Measurements from ENCODE around the gene GREB1.

GREB1 gene

DNA sequence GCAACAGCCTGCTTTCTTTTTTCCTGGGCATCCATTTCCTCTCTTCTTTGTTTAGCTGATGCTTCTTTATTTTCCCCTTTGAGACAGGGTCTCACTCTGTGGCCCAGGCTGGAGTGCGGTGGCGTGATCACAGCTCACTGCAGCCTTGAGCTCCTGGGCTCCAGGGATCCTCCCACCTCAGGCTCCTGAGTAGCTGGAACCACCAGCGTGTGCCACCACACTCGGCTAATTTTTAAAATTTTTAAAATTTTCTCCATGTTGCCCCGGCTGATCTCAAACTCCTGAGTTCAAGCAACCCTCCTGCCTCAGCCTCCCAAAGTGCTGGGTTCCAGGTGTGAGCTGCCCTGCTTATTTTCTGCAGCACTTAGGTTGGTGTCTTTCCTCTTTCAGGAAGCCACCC, 77.4 kb downstream of the GREB1 start:
- DNase-seq (ENCODE audit: low read depth in 2 of 2) = no peak

DNA sequence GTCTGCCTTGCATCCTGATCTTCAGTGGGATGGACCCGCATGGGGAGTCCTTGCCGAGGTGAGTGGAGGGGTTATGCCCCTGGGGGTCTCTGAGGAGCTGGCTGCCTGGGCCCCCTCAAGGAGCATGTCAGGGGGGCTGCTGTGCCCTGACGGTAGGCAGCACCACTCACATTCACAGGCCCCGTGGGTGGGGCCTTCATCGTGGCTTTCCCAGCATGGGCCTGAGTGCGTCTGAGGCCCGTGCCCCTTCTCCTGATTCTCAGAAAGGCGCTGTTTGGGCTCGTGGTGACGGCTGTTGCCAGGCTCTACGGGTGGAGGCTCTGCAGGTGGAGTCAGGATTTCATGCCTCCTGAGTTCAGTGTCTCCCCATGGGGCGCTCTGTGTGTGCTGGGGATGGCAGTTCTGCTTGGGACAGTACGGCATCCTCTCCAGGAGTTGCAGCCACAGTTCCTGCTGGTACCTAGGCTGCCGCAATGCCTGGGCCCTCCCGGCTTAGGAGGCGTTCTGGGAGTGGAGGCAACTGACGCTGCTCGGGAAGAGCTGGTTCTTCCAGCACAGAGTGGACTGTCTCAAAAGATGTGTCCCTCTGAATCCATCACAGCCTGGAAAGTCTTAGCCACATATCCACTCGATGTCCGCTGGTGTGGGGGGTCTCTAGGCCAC, 78.8 kb downstream of the GREB1 start:
- DNase-seq (ENCODE audit: low read depth in 2 of 2) = no peak

DNA sequence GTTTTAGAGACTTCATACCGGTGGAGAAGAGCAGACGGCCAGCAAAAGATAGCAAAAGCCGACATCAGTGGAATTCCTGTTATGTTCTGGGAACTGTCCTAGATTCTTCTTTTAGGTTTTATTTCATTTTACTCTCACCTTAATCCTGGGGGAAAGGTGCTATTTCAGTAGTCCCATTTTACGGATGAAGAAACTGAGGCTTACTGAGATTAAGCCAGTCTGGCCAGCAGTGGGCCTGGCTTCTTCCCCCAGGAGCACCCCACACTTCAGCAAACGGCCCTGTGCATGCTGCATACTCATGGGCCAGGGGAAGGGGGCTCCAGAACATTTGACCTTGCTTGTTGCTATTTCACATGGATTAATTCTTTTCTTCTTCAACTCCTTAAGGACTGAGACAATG, 79.5 kb downstream of the GREB1 start:
- no peak for DNase-seq (ENCODE audit: low read depth in 2 of 2)

DNA sequence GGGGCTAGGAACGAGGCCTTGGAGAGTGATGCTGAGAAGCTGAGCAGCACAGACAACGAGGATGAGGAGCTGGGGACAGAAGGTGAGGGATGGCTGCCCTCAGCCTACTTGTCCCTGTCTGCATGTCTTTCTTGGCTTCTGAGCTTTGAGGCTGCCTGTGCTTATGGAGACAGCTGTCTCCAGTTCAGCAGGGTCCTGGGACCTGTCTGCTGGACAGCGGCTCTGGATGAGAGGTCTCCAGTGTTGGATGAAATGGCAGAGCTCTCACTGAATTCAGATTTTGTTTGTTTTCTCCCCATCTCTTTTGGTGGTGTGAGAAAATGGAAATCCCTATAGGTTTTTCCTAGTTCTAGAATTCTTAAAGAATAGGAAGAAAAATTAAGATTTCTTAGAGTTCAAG, 81.4 kb downstream of the GREB1 start:
- DNase-seq (ENCODE audit: low read depth in 2 of 2) = no peak

- no peak for DNase-seq (ENCODE audit: low read depth in 2 of 2)
Measured at GRCh38 chr2:11616097-11616687, 82.3 kb downstream of the GREB1 start.

- no peak for DNase-seq (ENCODE audit: low read depth in 2 of 2)
Measured at GRCh38 chr2:11616851-11617415, 83.1 kb downstream of the GREB1 start.

DNA sequence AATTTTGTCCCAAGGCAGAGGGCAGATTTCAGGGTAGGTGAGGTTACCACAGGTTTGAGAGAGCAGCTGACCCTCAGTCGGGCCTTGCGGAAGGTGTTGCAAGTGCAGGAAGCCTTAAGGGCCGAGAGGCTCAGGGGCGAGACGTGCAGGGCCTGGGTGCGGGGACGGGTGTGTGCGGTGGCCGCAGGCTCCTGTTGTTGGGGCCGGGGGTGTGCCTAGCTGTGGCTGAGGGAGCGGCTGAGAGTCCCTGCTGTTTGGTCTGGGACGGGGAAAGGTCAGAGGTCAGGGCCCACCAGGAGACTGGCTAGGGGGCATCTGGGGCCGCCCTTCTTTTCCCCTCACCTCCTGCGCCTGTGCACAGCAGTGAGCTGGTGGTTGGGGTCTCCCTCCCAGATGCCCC, 83.7 kb downstream of the GREB1 start:
- DNase-seq (ENCODE audit: low read depth in 2 of 2) = no peak

GRCh38 chr2:11617984-11618707, 84.3 kb downstream of the GREB1 start:
- no peak for DNase-seq (ENCODE audit: low read depth in 2 of 2)

- DNase-seq (ENCODE audit: low read depth in 2 of 2) = no peak
Measured at GRCh38 chr2:11618708-11619062, 84.8 kb downstream of the GREB1 start.

GRCh38 chr2:11621410-11621809, 87.6 kb downstream of the GREB1 start:
- DNase-seq (ENCODE audit: low read depth in 2 of 2) = no peak

DNA sequence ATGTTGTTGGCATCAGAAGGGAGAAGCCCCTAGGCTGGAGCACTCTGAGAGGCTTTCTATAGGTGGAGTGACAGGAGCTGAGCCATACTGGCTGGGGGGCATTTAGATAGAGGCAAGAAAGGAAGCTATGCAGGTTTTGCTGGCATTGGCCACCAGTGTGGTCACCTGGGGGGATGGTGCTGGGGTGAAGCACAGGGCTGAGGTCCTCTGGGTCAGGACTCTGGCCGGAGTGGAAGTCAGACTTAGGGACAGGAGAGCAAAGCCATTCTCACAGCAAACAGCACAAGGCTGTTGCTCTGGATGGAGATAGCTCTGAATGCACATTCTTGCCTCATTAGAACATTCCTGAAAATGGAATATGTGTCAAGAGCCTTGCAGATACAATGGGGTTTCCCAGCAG, 88.8 kb downstream of the GREB1 start:
- no peak for DNase-seq (ENCODE audit: low read depth in 2 of 2)

DNA sequence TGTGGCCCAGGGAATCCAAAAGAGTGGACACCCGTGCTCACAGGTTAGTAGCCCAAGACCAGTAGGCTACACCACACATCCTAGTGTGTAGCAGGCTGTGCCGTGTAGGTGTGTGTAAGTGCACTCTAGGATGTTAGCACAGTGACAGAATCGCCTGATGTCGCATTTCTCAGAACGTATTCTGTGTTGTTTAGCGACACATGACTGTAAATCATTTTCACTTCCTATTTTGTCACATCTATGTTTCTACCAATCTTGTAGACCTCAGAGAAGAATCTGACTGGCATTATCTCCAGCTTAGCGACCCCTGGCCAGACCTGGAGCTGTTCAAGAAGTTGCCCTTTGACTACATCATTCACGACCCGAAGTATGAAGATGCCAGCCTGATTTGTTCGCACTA, 91.0 kb downstream of the GREB1 start:
- DNase-seq (ENCODE audit: low read depth in 2 of 2) = no peak

GRCh38 chr2:11625671-11626070, 91.8 kb downstream of the GREB1 start:
- DNase-seq (ENCODE audit: low read depth in 2 of 2) = no peak

DNA sequence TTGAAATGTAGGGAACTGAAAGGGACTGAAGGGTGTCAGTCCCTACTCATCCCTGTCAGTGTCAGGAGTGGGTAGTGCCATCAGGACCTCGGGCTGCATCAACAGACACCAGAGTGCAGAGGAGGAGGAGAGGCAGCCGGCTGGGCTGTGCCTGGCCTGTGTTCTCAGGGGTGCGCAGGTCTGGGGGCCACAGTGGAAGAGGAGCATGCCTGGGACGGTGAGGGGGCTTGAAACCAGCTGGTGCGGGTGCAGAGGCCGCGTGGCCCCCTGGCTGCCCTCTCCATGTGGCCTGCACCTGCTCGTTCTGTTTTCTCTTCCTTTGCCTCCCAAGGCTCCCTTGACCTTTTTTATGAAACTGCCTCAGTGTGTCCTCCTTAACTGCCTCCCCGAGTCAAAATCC, 94.8 kb downstream of the GREB1 start:
- DNase-seq (ENCODE audit: low read depth in 2 of 2) = no peak

DNA sequence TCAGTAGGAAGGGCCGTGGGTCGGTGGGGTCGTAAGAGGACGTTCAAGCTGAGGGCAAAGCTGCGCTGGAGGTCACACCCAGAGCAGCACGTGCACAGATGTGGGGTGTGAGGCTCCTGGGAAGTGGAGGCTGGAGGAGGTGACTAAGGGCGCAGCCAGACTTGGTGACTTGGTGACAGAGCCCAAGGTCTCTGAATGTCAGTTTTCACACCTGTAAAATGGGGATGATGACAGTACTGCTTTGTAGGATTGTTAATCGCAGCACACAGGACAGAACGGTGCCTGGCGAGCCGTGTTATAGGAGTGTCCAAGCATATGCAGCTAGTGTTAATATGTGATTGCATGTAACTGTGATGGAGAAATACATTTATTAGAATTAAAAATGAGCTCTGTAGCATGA, 95.4 kb downstream of the GREB1 start:
- no peak for DNase-seq (ENCODE audit: low read depth in 2 of 2)

DNA sequence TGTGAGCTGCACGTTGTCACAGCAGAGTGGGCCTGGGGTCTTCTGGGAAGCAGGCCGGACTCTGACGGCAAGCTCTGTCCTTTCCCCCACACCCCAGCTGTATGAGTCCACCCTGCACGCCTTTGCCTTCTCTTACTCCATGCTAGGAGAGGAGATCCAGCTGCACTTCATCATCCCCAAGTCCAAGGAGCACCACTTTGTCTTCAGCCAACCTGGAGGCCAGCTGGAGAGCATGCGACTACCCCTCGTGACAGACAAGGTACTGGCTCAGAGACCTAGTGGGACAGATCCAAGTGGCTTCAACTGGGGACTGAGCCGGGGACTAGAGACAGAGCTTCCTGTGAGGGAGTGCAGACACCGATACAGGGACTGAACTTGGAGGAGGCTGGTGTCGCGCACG, 96.0 kb downstream of the GREB1 start:
- DNase-seq (ENCODE audit: low read depth in 2 of 2) = no peak

- no peak for DNase-seq (ENCODE audit: low read depth in 2 of 2)
Measured at GRCh38 chr2:11630855-11631254, 97.0 kb downstream of the GREB1 start.

DNA sequence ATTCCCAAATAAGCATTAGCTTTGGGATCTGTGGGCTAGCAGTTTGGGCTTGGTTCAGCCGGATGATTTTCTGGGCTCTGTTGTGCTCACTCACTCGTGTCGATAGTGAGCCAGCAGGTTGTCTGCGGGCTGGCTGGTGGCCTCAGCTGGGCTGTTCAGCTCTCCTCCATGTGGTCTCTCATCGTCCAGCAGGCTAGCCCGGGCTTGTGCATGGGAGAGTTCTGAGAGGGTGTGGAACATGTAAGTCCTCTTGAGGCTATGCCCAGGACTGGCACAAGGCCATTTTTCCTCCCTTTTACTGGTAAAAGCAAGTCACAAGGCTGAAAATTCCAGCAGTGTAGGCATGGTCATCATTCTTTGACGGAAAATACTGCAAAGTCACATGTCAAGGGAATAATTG, 97.6 kb downstream of the GREB1 start:
- DNase-seq (ENCODE audit: low read depth in 2 of 2) = no peak

GRCh38 chr2:11633923-11634478, 100.2 kb downstream of the GREB1 start:
- no peak for DNase-seq (ENCODE audit: low read depth in 2 of 2)

DNA sequence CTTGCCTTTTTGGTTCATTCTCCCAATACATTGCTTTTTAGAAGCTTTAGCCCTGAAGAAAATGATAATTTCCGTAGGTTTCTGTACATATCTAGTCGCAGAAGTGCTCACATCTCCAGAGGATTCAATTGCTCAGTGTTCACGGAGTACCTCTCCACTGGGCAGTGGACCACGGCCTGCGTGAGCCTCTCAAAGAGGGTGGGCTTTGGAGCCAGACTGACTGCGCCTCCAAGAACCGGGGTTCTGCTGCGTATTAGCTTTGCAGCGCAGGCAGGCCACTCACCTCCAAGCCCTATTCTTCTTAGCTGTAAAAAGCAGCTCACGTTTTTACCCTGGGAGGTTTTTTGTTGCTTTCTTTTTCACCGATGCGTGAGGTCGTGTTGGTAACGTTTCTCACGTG, 100.7 kb downstream of the GREB1 start:
- DNase-seq (ENCODE audit: low read depth in 2 of 2) = no peak

DNA sequence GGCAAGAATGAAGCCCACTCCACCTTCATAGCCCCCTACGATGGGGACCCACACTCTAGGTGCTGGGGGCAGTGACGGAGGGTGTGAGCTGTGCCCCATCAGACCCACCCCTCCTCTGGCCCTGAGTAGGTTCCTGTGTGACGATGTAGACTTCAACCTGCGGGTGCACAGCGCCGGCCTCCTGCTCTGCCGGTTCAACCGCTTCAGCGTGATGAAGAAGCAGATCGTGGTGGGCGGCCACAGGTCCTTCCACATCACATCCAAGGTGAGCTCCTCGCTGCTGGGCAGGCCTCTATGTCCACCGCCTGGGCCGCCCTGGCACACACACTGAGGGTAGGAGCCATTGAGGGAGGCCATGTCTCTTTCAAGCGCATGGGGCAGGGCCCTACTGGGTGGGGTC, 101.3 kb downstream of the GREB1 start:
- no peak for DNase-seq (ENCODE audit: low read depth in 2 of 2)

DNA sequence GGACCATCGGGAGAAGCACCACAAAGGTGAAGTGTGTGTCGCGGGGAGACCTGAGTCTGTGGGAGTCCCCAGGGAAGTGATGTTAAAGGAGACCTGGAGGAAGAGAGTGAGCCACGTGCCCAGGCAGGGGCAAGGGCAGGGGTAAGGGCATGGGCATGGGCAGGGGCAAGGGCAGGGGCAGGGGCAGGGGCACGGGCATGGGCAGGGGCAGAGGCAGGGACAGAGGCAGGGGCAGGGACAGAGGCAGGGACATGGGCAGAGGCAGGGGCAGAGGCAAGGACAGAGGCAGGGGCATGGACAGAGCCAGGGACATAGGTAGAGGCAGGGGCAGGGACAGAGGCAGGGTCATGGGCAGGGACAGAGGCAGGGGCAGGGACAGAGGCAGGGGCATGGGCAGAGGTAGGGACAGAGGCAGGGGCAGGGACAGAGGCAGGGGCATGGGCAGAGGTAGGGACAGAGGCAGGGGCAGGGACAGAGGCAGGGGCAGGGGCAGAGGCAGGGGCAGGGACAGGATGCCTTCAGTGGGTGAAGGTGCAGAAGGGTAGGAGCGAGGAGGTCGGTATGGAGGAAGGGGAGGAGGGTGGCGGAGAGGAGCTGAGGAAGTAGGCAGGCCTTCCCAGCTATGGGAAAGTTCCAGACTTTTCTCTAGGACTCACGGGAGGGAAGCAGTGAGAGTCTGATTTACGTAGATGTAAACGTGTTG, 102.9 kb downstream of the GREB1 start:
- DNase-seq (ENCODE audit: low read depth in 2 of 2) = no peak

All from stimulated activated CD8-positive, alpha-beta memory T cell treated with anti-CD3 and anti-CD28 coated beads, Interleukin-2, amount 100 ng/mL, for 48 hours (primary cell).